ENCODE data around the gene DDX31. TPM values are rescaled to one million over a fixed set of nuclear protein-coding genes. Genes with fewer than 3 reads are reported as not detected.

The DDX31 gene
- total and polyA plus RNA-seq, 9 of the 15 experiments (the other 6 are each of a cell fraction or from before 2014, with no cell fraction given): 11.9 to 24.6 (median 22.2) TPM

DNA sequence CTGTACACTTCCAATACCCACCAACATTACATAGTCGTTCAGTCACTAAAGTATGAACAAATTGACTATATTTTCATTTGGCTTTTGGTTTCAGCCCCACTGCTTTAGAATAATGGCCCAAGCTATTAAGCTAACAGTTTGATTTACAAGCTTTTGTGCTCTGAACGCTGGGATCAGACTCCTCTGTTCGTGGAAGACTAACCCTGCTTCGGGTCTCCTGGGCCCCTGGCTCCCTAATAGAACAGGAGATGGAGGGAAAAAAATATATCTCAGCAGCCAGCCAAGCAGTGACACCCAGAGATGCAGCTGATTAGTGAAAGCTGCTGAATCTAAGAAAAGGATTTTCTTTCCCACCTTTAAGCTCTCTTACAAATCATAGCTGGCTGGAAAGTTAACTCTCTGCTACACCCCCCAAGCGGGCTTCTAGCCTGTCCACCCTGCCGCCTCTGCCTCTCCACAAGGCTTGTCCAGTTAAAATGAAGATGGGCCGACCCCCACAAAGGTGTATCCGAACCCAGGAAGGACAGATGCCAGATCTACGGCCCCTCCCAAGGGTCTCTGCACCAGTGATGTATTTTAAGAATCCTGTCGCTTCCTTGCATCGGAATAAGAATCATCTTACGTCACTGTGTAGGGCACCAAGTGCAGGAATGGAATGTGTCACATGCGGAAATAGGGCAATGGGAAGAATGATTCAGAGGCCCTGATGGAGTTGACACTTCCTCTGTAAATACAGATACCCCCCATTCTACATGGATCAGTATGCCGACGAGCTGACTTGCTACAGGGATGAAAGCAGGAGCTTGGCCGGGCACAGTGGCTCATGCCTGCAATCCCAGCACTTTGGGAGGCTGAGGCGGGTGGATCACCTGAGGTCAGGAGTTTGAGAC, 120.8 kb downstream of the DDX31 start:
- no peak for ATAC-seq
- CTCF ChIA-PET (ENCODE audit: low intra/inter-chr PET ratio): no interaction called here
- in situ Hi-C loops (cut with MboI): no loop called here

More for the DNA sequence above, 120.8 kb downstream of the DDX31 start:
- H3K27ac ChIP-seq (ENCODE audit: extremely low read depth, low read depth, low read length): no peak overlapping the region
- H3K27me3 ChIP-seq (ENCODE audit: control insufficient read depth in 2 of 2, insufficient read depth in 2 of 2, low read length in 2 of 2): peaks cover 39 to 70% of the 10 kb centered on the region in 2 experiments
- no TSS peak for BruUV-seq (replicated peaks)
- no peak overlapping the region for H3K9ac ChIP-seq (ENCODE audit: insufficient read depth in 1 of 2, low read depth in 2 of 2, low read length in 2 of 2)
- H3K4me1 ChIP-seq (replicated peaks in 1 of 2; ENCODE audit: control insufficient read depth in 2 of 2, insufficient read depth in 2 of 2, low read length in 2 of 2): peaks cover 0 to 14% of the 10 kb centered on the region in 2 experiments; a peak in 2 of 5 replicates
- H2AFZ ChIP-seq (ENCODE audit: low read depth, low read length): no peak overlapping the region
- no peaks in the 10 kb centered on the region for H3K9me1 ChIP-seq (ENCODE audit: control insufficient read depth, insufficient read depth, low read length)
- intact Hi-C loops (cut with micrococcal nuclease): no loop called here
- no peaks in the 10 kb centered on the region for H3K9me3 ChIP-seq (replicated peaks; ENCODE audit: control insufficient read depth, insufficient read depth, low read depth, low read length)
- no peaks in the 10 kb centered on the region for H3K36me3 ChIP-seq (ENCODE audit: control insufficient read depth, insufficient read depth, low read length)
- H3K4me2 ChIP-seq (ENCODE audit: insufficient read depth, low read length): no peak overlapping the region
- FAIRE-seq (no peak), DNase-seq (ENCODE audit: extremely low read depth in 1 of 4, low spot score in 3 of 4) (no peak)
- H4K20me1 ChIP-seq (replicated peaks; ENCODE audit: control insufficient read depth, insufficient read depth, low read length): peaks cover 14% of the 10 kb centered on the region
- TF ChIP-seq FOSL1 (tag; conservative IDR thresholded peaks at IDR 0.05) (no peak), KLF16 (IDR thresholded peaks at IDR 0.05) (no peak), FOXJ2 (tag; IDR thresholded peaks at IDR 0.05) (no peak), ESRRA (IDR thresholded peaks at IDR 0.05; ENCODE audit: borderline replicate concordance, low read depth) (no peak), ZNF695 (CRISPR knock-in tag; IDR thresholded peaks at IDR 0.05) (no peak), SPI1 (IDR thresholded peaks at IDR 0.05; ENCODE audit: borderline replicate concordance, low read depth, low read length) (no peak), POLR2H (tag; IDR thresholded peaks at IDR 0.05; ENCODE audit: low read depth) (no peak)
- TF ChIP-seq, protein P1, sequence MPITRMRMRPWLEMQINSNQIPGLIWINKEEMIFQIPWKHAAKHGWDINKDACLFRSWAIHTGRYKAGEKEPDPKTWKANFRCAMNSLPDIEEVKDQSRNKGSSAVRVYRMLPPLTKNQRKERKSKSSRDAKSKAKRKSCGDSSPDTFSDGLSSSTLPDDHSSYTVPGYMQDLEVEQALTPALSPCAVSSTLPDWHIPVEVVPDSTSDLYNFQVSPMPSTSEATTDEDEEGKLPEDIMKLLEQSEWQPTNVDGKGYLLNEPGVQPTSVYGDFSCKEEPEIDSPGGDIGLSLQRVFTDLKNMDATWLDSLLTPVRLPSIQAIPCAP (CRISPR knock-in tag; IDR thresholded peaks at IDR 0.05; ENCODE audit: borderline replicate concordance): no peak
- TF ChIP-seq, protein P2, sequence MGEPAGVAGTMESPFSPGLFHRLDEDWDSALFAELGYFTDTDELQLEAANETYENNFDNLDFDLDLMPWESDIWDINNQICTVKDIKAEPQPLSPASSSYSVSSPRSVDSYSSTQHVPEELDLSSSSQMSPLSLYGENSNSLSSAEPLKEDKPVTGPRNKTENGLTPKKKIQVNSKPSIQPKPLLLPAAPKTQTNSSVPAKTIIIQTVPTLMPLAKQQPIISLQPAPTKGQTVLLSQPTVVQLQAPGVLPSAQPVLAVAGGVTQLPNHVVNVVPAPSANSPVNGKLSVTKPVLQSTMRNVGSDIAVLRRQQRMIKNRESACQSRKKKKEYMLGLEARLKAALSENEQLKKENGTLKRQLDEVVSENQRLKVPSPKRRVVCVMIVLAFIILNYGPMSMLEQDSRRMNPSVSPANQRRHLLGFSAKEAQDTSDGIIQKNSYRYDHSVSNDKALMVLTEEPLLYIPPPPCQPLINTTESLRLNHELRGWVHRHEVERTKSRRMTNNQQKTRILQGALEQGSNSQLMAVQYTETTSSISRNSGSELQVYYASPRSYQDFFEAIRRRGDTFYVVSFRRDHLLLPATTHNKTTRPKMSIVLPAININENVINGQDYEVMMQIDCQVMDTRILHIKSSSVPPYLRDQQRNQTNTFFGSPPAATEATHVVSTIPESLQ (CRISPR knock-in tag; IDR thresholded peaks at IDR 0.05): no peak
- POLR2A ChIA-PET: interaction anchor here (0.6 to 1.2 kb wide), 4 partner anchors 17 to 335 kb away, joined by 3 to 4 read pairs (median 3); no protein-coding TSS in a partner anchor
- WGBS (ENCODE audit: insufficient coverage, low coverage, missing lambda C conversion rate): 1% methylated on average over 17 of the region's 17 CpGs
- no peak overlapping the region for H3K4me3 ChIP-seq
- no peaks in the 10 kb centered on the region for H3K79me2 ChIP-seq (ENCODE audit: control insufficient read depth, insufficient read depth, low read length)
